Liver (tissue), 9 donors: ENCODE data around the gene GRID1. TPM values are rescaled to one million over a fixed set of nuclear protein-coding genes. Genes with fewer than 3 reads are reported as not detected.

ENCODE experiments used
- DNase-seq: peaks from one replicate; pipeline ENCODE4 v3.0.0-alpha.2; 2017; ENCODE audit warnings: low spot score
- H3K27ac ChIP-seq, 2 donors: one replicate each; pipeline ENCODE4 v1.7.0; 2013; ENCODE audit warnings: inconsistent platforms in 2 of 2, low read length in 2 of 2, control low read depth in 1 of 2, low read depth in 1 of 2, mild to moderate bottlenecking in 1 of 2
- H3K27me3 ChIP-seq, 4 donors: one replicate each; pipeline versions ENCODE4 v1.6.1 to v1.7.0; 2013; ENCODE audit warnings: low read length in 3 of 4, inconsistent platforms in 1 of 4, mild to moderate bottlenecking in 1 of 4, moderate library complexity in 1 of 4; ENCODE audit not compliant: control insufficient read depth in 4 of 4, insufficient read depth in 4 of 4
- H3K36me3 ChIP-seq, 4 donors: one replicate each; pipeline versions ENCODE4 v1.6.1 to v1.7.0; 2013; ENCODE audit warnings: low read length in 3 of 4, mild to moderate bottlenecking in 3 of 4, low read depth in 1 of 4, moderate library complexity in 1 of 4; ENCODE audit not compliant: control insufficient read depth in 4 of 4, insufficient read depth in 3 of 4
- H3K4me1 ChIP-seq, 4 donors: one replicate each; pipeline versions ENCODE4 v1.6.1 to v1.7.0; 2013; ENCODE audit warnings: low read length in 3 of 4, mild to moderate bottlenecking in 3 of 4, moderate library complexity in 1 of 4; ENCODE audit not compliant: control insufficient read depth in 4 of 4, insufficient read depth in 4 of 4
- H3K4me3 ChIP-seq, 3 donors: one replicate each; pipeline versions ENCODE4 v1.6.1 to v1.7.0; 2013; ENCODE audit warnings: low read length in 3 of 3, control low read depth in 1 of 3, low read depth in 1 of 3, mild to moderate bottlenecking in 1 of 3
- H3K9ac ChIP-seq, 2 donors: one replicate each; pipeline ENCODE4 v1.7.0; 2013; ENCODE audit warnings: low read length in 2 of 2, mild to moderate bottlenecking in 2 of 2, moderate library complexity in 2 of 2, control low read depth in 1 of 2, low read depth in 1 of 2
- H3K9me3 ChIP-seq, 4 donors: one replicate each; pipeline versions ENCODE4 v1.6.1 to v1.7.0; 2013; ENCODE audit warnings: low read length in 3 of 4; ENCODE audit not compliant: control insufficient read depth in 4 of 4
- EGR1 ChIP-seq, 2 donors: IDR thresholded peaks; 2 replicates each; pipeline ENCODE4 v1.6.1; 2016 to 2018; ENCODE audit warnings: antibody characterized with exemption in 2 of 2, low read depth in 2 of 2
- FOXA1 ChIP-seq: IDR thresholded peaks from 2 replicates; pipeline ENCODE4 v1.6.1; 2016; ENCODE audit warnings: antibody characterized with exemption
- FOXA2 ChIP-seq: IDR thresholded peaks from 2 replicates; pipeline ENCODE4 v1.6.1; 2016; ENCODE audit warnings: antibody characterized with exemption
- GABPA ChIP-seq, 2 donors: IDR thresholded peaks in 1 of 2; conservative IDR thresholded peaks in 1 of 2; 2 replicates each; pipeline ENCODE4 v1.6.1; 2016; ENCODE audit warnings: antibody characterized with exemption in 2 of 2, mild to moderate bottlenecking in 1 of 2, moderate library complexity in 1 of 2
- HNF4A ChIP-seq, 2 donors: conservative IDR thresholded peaks; 2 replicates each; pipeline ENCODE4 v1.6.1; 2016; ENCODE audit warnings: antibody characterized with exemption in 2 of 2, mild to moderate bottlenecking in 2 of 2
- HNF4G ChIP-seq: IDR thresholded peaks from 2 replicates; pipeline ENCODE4 v1.6.1; 2016; ENCODE audit warnings: antibody characterized with exemption
- JUND ChIP-seq, 2 donors: IDR thresholded peaks; 2 replicates each; pipeline ENCODE4 v1.6.1; 2016; ENCODE audit warnings: antibody characterized with exemption in 2 of 2
- NR2F2 ChIP-seq: IDR thresholded peaks from 2 replicates; pipeline ENCODE4 v1.6.1; 2016; ENCODE audit warnings: antibody characterized with exemption
- RAD21 ChIP-seq, 2 donors: IDR thresholded peaks; 2 replicates each; pipeline ENCODE4 v1.6.1; 2016; ENCODE audit warnings: antibody characterized with exemption in 2 of 2, mild to moderate bottlenecking in 2 of 2
- RXRA ChIP-seq, 2 donors: IDR thresholded peaks; 2 replicates each; pipeline ENCODE4 v1.6.1; 2017 to 2018; ENCODE audit warnings: antibody characterized with exemption in 2 of 2, mild to moderate bottlenecking in 1 of 2
- SP1 ChIP-seq: IDR thresholded peaks from 2 replicates; pipeline ENCODE4 v1.6.1; 2018; ENCODE audit warnings: antibody characterized with exemption, mild to moderate bottlenecking
- TAF1 ChIP-seq: conservative IDR thresholded peaks from 2 replicates; pipeline ENCODE4 v1.6.1; 2016; ENCODE audit warnings: antibody characterized with exemption, mild to moderate bottlenecking
- YY1 ChIP-seq: IDR thresholded peaks from 2 replicates; pipeline ENCODE4 v1.6.1; 2016; ENCODE audit warnings: antibody characterized with exemption, mild to moderate bottlenecking
- WGBS: extraction: QIAGEN DNeasy Blood & Tissue Kit; methylation state at CpG from one replicate; pipeline ENCODE4 v1.1.7; 2013; 5-methylcytosine and 5-hydroxymethylcytosine counted together
- polyA plus RNA-seq, 2 donors: library from polyadenylated mRNA; stranded (reverse) in 1 of 2; unstranded in 1 of 2; fragments of 200-250 nt in 1 of 2; fragments of >200 nt in 1 of 2; fragmentation: Nextera tagmentation in 1 of 2; extraction: Ambion mirVana in 1 of 2; gene quantifications; one replicate each; pipeline versions ENCODE4 v1.2.1 to v1.2.3, GENCODE V29; 2013 to 2015
- total RNA-seq, 2 donors: library from RNA; depleted of rRNA; stranded (reverse); fragments of >200 nt; gene quantifications; one replicate each; pipeline ENCODE4 v1.2.3, GENCODE V29; 2014
- TF ChIP-seq, protein P1 (sequence below): IDR thresholded peaks from 2 replicates; pipeline ENCODE4 v1.6.1; 2016; ENCODE audit warnings: antibody characterized with exemption
- TF ChIP-seq, protein P2 (sequence below): fragments of 150-350 bp; IDR thresholded peaks from 2 replicates; pipeline ENCODE4 v1.5.1; 2017; ENCODE audit warnings: improper control_type of control experiment, low read depth, low read length; ENCODE audit not compliant: missing input control
- TF ChIP-seq, protein P3 (sequence below): IDR thresholded peaks from 2 replicates; pipeline ENCODE4 v1.6.1; 2016; ENCODE audit warnings: antibody characterized with exemption
- TF ChIP-seq, protein P4 (sequence below): IDR thresholded peaks from 2 replicates; pipeline ENCODE4 v1.6.1; 2016; ENCODE audit warnings: antibody characterized with exemption, mild to moderate bottlenecking
- TF ChIP-seq, protein P5 (sequence below): IDR thresholded peaks from 2 replicates; pipeline ENCODE4 v1.6.1; 2016; ENCODE audit warnings: antibody characterized with exemption
- donor health status: healthy.
- donor health status: healthy.
- donor health status: healthy.
- donor health status: healthy.
- donor health status: healthy.

GRID1 gene
- total and polyA plus RNA-seq, 4 donors = 0.09 to 0.17 (median 0.14) TPM; not detected in 1

GRCh38 chr10:86357676-86358075 lies 8.9 kb downstream of the GRID1 start:
- Histone ChIP-seq H3K4me1 (peaks cover 0 to 22% (median 8%) of the 10 kb centered on the region in 4 donors), H3K36me3 (no peaks in the 10 kb centered on the region), H3K27me3 (no peaks in the 10 kb centered on the region), H3K9me3 (peaks cover 0 to 4% (median 0%) of the 10 kb centered on the region in 4 donors), H3K9ac (no peak overlapping the region), H3K27ac (no peak overlapping the region), H3K4me3 (no peak overlapping the region)
- 82% methylated on average over 9 of the region's 9 CpGs for WGBS
- no peak for DNase-seq
- no peak for TF ChIP-seq TAF1
- TF ChIP-seq FOXA2 = no peak
- TF ChIP-seq JUND (IDR thresholded peaks at IDR 0.05) = no peak
- TF ChIP-seq, protein P1, sequence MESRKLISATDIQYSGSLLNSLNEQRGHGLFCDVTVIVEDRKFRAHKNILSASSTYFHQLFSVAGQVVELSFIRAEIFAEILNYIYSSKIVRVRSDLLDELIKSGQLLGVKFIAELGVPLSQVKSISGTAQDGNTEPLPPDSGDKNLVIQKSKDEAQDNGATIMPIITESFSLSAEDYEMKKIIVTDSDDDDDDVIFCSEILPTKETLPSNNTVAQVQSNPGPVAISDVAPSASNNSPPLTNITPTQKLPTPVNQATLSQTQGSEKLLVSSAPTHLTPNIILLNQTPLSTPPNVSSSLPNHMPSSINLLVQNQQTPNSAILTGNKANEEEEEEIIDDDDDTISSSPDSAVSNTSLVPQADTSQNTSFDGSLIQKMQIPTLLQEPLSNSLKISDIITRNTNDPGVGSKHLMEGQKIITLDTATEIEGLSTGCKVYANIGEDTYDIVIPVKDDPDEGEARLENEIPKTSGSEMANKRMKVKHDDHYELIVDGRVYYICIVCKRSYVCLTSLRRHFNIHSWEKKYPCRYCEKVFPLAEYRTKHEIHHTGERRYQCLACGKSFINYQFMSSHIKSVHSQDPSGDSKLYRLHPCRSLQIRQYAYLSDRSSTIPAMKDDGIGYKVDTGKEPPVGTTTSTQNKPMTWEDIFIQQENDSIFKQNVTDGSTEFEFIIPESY = no peak
- no peak for TF ChIP-seq GABPA (IDR thresholded peaks at IDR 0.05 in 1 of 2, conservative IDR thresholded peaks at IDR 0.05 in 1 of 2)
- TF ChIP-seq EGR1 (IDR thresholded peaks at IDR 0.05; ENCODE audit: low read depth in 2 of 2) = no peak
- TF ChIP-seq, protein P2, sequence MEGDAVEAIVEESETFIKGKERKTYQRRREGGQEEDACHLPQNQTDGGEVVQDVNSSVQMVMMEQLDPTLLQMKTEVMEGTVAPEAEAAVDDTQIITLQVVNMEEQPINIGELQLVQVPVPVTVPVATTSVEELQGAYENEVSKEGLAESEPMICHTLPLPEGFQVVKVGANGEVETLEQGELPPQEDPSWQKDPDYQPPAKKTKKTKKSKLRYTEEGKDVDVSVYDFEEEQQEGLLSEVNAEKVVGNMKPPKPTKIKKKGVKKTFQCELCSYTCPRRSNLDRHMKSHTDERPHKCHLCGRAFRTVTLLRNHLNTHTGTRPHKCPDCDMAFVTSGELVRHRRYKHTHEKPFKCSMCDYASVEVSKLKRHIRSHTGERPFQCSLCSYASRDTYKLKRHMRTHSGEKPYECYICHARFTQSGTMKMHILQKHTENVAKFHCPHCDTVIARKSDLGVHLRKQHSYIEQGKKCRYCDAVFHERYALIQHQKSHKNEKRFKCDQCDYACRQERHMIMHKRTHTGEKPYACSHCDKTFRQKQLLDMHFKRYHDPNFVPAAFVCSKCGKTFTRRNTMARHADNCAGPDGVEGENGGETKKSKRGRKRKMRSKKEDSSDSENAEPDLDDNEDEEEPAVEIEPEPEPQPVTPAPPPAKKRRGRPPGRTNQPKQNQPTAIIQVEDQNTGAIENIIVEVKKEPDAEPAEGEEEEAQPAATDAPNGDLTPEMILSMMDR = no peak
- no peak for TF ChIP-seq HNF4A (conservative IDR thresholded peaks at IDR 0.05)
- TF ChIP-seq, protein P3, sequence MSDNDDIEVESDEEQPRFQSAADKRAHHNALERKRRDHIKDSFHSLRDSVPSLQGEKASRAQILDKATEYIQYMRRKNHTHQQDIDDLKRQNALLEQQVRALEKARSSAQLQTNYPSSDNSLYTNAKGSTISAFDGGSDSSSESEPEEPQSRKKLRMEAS = no peak

DNA sequence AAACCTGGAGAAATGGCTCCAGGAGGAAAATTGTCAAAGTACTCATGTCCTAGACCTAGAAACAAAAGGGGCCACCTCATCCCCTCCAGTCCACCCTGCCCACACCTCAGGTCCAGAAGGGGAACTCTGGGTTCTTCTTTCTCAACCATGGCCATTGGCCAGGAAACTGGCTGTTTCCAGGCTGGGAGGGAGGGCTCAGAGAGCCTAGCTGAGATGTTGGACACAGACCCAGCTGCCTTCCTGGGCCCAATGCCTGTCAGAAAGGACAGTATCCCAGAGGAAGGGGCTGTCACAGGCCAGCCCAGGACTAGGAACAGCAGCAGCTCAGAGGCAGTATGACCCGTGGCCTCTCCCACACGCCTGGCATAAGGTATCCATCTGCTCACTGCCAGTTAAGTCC lies 9.6 kb downstream of the GRID1 start:
- Histone ChIP-seq H3K9me3 (peaks cover 0 to 4% (median 0%) of the 10 kb centered on the region in 4 donors), H3K4me1 (peaks cover 0 to 22% (median 7%) of the 10 kb centered on the region in 4 donors), H3K27me3 (no peaks in the 10 kb centered on the region), H3K9ac (no peak overlapping the region), H3K4me3 (no peak overlapping the region), H3K36me3 (no peaks in the 10 kb centered on the region), H3K27ac (no peak overlapping the region)
- TF ChIP-seq GABPA (IDR thresholded peaks at IDR 0.05 in 1 of 2, conservative IDR thresholded peaks at IDR 0.05 in 1 of 2) = no peak
- no peak for TF ChIP-seq RXRA (IDR thresholded peaks at IDR 0.05)
- no peak for TF ChIP-seq HNF4A (conservative IDR thresholded peaks at IDR 0.05)
- no peak for TF ChIP-seq HNF4G
- TF ChIP-seq, protein P1 = no peak
- TF ChIP-seq NR2F2 = no peak
- TF ChIP-seq FOXA1 = no peak
- TF ChIP-seq FOXA2 = no peak
- no peak for TF ChIP-seq JUND (IDR thresholded peaks at IDR 0.05)
- TF ChIP-seq RAD21 (IDR thresholded peaks at IDR 0.05) = no peak
- TF ChIP-seq, protein P4, sequence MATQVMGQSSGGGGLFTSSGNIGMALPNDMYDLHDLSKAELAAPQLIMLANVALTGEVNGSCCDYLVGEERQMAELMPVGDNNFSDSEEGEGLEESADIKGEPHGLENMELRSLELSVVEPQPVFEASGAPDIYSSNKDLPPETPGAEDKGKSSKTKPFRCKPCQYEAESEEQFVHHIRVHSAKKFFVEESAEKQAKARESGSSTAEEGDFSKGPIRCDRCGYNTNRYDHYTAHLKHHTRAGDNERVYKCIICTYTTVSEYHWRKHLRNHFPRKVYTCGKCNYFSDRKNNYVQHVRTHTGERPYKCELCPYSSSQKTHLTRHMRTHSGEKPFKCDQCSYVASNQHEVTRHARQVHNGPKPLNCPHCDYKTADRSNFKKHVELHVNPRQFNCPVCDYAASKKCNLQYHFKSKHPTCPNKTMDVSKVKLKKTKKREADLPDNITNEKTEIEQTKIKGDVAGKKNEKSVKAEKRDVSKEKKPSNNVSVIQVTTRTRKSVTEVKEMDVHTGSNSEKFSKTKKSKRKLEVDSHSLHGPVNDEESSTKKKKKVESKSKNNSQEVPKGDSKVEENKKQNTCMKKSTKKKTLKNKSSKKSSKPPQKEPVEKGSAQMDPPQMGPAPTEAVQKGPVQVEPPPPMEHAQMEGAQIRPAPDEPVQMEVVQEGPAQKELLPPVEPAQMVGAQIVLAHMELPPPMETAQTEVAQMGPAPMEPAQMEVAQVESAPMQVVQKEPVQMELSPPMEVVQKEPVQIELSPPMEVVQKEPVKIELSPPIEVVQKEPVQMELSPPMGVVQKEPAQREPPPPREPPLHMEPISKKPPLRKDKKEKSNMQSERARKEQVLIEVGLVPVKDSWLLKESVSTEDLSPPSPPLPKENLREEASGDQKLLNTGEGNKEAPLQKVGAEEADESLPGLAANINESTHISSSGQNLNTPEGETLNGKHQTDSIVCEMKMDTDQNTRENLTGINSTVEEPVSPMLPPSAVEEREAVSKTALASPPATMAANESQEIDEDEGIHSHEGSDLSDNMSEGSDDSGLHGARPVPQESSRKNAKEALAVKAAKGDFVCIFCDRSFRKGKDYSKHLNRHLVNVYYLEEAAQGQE = no peak
- TF ChIP-seq, protein P5, sequence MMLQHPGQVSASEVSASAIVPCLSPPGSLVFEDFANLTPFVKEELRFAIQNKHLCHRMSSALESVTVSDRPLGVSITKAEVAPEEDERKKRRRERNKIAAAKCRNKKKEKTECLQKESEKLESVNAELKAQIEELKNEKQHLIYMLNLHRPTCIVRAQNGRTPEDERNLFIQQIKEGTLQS = no peak
- TF ChIP-seq, protein P2 = no peak
- TF ChIP-seq, protein P3 = no peak
- TF ChIP-seq TAF1 = no peak
- TF ChIP-seq SP1 = no peak
- no peak for TF ChIP-seq YY1
- no peak for TF ChIP-seq EGR1 (IDR thresholded peaks at IDR 0.05; ENCODE audit: low read depth in 2 of 2)
- no peak for DNase-seq
- 89% methylated on average over 2 of the region's 2 CpGs for WGBS
